GM18520 (cell line): ENCODE measurements around the gene CDKAL1.
"Not testable (repeated sequence)": the region's sequence is repeated elsewhere in the genome, so short reads cannot be mapped to it uniquely, and the experiment has no call there.

Experiments used
- ATAC-seq: cut with Tn5 transposase; IDR thresholded peaks from one replicate; pipeline ENCODE4 v1.9.1; 2021; ENCODE audit not compliant: unreplicated experiment

CDKAL1 gene

GRCh38 chr6:20534295-20535262 is at the start of gene CDKAL1:
CDKAL1 (plus strand) TSS chr6:20534457; CDS start chr6:20546351, 11,894 bp downstream.
- ATAC-seq = peak; percentile 81

- ATAC-seq = no peak
These were observed 47.6 kb upstream of the CDKAL1 start for GRCh38 chr6:20486641-20487040.

- ATAC-seq = no peak
These were observed 46.4 kb upstream of the CDKAL1 start for GRCh38 chr6:20487669-20488375.

- no peak for ATAC-seq
These were observed 43.7 kb upstream of the CDKAL1 start for GRCh38 chr6:20490591-20490990.

- no peak for ATAC-seq
These were observed 42.2 kb upstream of the CDKAL1 start for GRCh38 chr6:20492099-20492498.

- no peak for ATAC-seq
These were observed 36.8 kb upstream of the CDKAL1 start for GRCh38 chr6:20497216-20498040.

GRCh38 chr6:20498041-20498385 is 36.2 kb upstream of the CDKAL1 start:
- ATAC-seq = no peak

GRCh38 chr6:20509212-20509611 is 25.0 kb upstream of the CDKAL1 start:
- no peak for ATAC-seq

GRCh38 chr6:20511852-20512251 is 22.4 kb upstream of the CDKAL1 start:
- ATAC-seq = no peak

- ATAC-seq = not testable (repeated sequence)
These were observed 9.0 kb upstream of the CDKAL1 start for GRCh38 chr6:20525208-20525607.

- ATAC-seq = not testable (repeated sequence)
These were observed 5.2 kb upstream of the CDKAL1 start for GRCh38 chr6:20529086-20529448.

- ATAC-seq = no peak
These were observed 1.4 kb upstream of the CDKAL1 start for GRCh38 chr6:20532881-20533280.

- no peak for ATAC-seq
These were observed 437 bp upstream of the CDKAL1 start for GRCh38 chr6:20533746-20534294.

GRCh38 chr6:20538131-20538662 is 3.9 kb downstream of the CDKAL1 start:
- ATAC-seq = no peak

GRCh38 chr6:20538907-20539306 is 4.7 kb downstream of the CDKAL1 start:
- ATAC-seq = no peak

- no peak for ATAC-seq
These were observed 5.1 kb downstream of the CDKAL1 start for GRCh38 chr6:20539387-20539786.

- ATAC-seq = no peak
These were observed 6.4 kb downstream of the CDKAL1 start for GRCh38 chr6:20540683-20541082.

GRCh38 chr6:20541382-20541781 is 7.1 kb downstream of the CDKAL1 start:
- ATAC-seq = no peak

- peak; percentile 97 for ATAC-seq
These were observed 8.8 kb downstream of the CDKAL1 start for GRCh38 chr6:20542927-20543602.

GRCh38 chr6:20548264-20548663 is 14.0 kb downstream of the CDKAL1 start:
- no peak for ATAC-seq
